Colon (tissue), 2 donors: ENCODE data around the gene CDH4.

Source experiments
- FAIRE-seq: peaks from 2 replicates; lab custom pipeline; 2012; peaks lifted over from hg19 to GRCh38; lab: Jason Lieb, UNC
- donor health status: control.
- donor health status: control.

Gene CDH4

GRCh38 chr20:61900011-61900944 lies 648.2 kb downstream of the CDH4 start:
- FAIRE-seq: no peak

- FAIRE-seq: no peak
These were observed 648.9 kb downstream of the CDH4 start for GRCh38 chr20:61900945-61901293.

DNA sequence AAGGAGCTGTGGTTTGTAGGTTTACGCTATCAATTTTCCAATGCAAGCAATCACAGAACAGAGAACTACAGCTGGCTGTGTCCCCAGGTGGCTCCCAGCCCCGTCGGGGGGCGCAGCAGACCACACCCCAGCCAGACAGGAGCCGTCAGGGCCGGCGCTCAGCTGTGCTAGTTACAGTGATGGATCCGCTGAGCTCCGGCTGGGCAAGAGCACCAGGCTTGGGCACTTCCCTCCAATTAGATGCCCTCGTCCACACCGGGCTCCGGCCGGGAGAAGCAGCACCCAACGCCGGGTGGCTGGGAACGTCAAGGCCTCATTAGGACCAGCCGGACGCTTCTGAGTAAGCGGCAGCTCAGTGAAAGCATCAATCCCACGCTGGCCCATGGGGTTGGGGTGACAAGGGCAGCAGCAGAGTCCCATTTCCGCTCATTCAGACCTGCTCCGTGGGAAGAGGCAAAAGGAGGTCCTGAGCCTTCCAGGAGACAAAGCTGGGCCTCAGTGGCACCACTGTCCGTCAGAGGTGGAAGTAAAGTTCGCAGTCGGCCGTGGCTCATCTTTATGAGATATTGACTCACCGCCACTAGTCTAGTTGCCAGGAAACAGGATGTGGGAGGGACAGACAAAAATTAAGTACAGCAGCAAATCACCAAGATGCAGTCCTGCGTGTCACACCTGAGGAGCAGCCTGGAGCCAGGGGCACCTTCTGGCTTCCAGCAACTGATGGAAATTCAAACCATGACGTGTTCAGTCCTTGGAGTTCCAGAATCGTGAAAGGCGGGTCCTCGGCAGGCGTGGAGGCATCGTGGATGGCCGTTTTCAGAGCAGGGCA lies 649.5 kb downstream of the CDH4 start:
- no peak for FAIRE-seq

DNA sequence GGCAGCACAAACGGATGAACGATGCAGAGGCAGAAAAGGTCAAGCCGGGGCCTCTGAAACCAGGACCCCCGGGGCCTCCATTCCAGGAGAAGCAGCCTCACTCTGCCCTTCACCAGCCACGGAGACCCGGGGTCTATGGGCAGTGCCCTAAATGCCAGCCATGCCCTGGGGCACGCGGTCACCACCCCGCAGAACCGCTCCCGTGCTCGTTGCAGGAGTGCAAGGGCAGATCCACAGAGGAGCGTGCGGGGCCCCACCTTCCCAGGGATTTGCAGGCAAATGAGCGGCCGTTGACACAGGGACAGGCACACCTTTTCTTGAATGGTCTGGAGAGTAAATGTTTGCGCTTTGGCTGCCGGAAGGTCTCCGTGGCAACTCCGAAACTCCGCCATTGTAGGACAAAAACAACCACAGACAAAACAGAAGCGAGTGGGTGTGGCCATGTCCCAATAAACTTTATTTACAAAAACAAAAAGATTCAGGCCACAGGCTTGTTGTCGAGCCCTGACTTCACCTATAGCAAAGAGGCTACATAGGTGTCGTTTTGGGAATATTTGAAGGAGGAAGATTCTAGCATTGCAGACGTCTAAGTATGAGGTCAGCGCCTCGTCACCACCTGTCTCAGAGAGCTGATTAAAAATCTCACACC lies 650.3 kb downstream of the CDH4 start:
- no peak for FAIRE-seq

DNA sequence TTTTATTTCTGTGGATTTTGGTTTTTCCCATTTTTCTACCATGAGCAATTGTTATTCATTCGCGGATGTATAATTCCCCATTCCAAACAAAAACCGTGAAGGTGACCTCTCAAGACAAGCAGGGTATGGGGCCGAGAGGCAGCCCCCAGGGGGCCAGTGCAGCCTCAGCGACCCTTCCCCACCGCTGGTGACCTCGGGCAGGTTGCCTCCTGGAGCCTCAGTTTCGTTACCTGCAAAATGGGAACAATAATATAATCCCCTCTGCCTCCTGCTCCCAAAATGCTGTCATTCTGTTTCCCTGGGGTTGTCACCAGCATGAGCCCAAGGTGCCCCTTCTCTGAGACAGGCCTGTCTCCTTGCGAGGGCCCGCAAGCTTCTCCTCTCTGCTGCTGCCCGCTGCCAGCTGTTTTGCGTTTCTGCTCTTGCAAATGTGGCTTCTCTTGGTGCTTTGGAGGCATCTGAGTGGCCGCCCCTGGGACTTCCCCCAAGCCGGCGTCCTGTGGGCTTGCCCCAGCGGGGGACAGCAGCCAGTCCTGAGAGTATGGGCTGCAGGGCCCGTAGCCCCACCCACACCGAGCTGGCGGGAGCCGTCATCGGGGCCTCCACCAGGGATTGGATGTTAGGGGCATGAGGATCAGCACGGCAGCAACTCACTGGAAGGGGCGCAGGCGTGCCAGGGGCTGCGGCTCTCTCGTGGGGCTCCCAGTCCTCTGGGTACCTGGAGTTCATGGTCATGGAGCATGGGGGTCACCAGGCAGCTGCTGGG lies 651.7 kb downstream of the CDH4 start:
- FAIRE-seq: no peak

DNA sequence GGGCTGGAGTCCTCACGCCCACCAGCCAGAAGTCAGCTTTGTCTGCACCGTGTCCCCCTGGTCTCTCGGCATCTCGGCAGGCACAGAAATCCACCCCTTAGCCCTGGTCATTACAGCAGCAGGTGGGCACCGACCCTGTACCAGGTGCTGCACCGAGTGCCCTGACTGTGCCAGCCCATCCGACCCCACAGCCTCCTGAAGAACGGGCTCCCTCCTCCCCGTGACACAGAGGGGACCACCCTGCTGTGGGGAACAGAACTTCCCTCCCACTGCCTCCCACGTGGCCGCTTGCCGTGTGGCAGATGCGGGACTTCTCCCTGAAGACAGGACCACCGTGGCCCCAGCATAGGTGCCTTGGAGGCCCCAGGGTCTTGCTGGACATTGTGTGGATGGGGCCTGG lies 652.4 kb downstream of the CDH4 start:
- no peak for FAIRE-seq

DNA sequence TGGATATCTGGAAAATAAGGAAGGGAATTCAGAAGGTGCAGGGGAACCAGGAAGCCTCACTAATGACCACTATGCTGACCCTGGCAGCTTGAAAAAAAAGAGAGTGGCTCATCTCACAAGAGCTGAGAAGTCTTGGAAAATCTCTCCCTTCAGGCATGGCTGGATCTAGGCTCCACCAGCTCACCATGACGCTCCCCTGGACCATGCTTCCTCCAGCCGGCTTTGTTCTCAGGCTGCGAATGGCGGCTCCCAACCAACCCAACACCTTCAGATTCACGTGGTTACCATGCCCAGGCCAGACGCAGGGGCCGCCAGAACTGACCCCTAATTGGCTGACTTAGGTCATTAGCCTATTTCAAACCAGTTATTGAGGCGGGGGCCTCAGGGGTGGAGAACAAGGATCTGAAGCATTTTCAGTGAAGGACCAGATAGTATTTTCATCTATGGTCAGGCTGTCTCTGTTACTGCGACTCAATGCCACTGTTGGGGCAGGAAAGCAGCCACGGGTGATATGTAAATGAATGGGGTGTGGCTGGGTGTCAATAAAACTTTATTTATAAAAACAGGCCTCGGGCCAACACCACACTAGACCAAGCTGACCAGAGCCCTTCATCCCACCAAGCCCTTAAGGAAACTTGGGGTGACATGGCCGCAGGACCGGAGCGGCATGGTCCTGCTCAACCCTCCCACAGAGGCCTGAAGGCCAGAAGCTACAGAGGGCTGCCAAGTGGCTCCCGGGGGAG lies 653.9 kb downstream of the CDH4 start:
- FAIRE-seq: no peak

DNA sequence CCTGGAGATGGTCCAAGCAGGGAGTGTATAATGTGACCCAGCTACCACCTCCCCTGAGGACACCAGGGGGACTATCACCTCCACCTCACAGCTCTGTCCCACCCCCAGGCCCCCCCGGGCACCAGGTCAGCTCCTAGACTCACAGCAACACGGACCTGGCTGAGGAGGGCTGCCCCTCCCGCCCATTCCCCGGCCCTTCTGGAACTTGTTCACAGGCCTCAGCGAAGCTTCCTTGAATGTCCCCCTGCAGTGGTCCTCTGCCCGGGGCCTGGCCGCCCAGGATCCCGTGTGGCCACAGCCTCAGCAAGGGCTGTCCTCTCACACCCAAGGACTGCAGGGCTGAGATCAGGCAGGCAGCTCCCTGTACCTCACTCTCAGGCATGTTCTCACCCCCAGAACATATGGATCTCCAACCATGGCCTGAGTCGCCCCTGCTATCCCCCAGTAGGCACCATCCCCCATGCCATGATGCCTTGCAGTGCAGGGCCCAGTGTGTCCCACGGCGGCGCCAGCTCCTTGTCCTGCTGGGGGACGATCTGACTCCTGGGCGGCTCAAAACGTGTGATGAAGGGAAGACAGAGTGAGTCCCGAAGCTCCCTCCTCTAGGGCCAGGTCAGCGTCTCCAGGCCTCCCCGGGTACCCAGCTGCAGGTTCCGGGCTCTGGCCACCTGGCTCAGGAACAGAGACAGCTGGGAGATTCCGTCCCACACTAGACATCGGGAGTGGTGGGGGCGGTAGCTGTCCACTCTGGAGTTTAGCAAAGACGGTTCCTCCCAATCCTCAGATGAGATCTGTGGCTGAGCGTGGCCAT lies 655.2 kb downstream of the CDH4 start:
- no peak for FAIRE-seq

GRCh38 chr20:61908057-61909026 lies 656.3 kb downstream of the CDH4 start:
- FAIRE-seq: no peak

- FAIRE-seq: no peak
These were observed 657.0 kb downstream of the CDH4 start for GRCh38 chr20:61909028-61909427.

DNA sequence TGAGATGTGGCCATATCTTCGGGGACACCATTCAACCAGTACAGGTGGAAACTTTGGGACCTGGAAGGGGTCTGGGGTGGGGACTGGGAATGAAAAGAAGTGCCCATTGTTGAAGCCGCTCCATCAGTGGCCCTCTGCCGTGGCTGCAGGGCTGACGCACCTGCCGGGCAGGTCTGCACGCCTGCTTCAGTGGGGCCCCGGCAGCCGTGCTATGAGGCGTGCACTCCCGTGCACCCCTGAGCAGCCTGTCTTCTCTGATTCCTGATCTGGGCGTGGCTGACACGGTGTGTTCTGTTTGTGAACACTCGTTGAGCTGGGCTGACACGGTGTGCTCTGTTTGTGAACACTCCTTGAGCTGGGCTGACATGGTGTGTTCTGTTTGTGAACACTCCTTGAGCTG lies 657.8 kb downstream of the CDH4 start:
- FAIRE-seq: no peak

- FAIRE-seq: no peak
These were observed 659.8 kb downstream of the CDH4 start for GRCh38 chr20:61911824-61912223.

DNA sequence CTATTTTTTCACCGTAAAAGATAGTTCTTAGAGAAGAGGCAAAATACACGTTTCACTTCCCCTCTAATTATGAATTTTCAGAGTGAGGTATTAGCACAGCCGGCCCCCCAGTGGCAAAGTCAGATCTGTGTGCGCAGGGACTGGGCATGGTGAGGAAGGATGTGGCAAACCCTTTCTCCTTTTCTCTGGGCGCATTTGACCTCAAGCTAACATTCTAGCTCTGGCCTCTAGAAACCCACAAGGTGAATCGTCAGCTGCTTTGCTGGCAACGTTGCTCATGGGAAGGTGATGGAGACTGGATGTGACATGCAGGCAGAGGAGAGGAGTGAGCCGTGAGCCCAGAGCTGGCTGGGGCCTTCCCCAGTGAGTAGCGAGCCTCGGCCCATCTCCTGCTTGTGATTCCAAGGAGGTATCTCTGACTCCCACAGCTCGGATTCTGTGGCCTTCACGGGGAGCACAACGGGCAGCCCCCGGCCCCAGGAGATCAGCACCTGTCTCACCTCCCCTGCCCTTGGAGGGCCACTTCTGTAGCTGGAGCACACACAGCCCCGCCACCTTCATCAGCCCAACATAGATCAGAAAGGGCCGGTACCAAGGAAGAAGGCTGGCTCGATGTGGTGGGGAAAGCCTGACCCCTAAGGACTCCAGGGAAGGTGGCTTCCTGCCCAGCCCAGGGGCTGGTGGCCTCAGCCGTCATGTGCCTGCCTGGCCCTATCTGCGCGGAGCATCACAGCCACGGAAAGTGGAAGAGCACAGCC lies 660.8 kb downstream of the CDH4 start:
- FAIRE-seq: no peak

DNA sequence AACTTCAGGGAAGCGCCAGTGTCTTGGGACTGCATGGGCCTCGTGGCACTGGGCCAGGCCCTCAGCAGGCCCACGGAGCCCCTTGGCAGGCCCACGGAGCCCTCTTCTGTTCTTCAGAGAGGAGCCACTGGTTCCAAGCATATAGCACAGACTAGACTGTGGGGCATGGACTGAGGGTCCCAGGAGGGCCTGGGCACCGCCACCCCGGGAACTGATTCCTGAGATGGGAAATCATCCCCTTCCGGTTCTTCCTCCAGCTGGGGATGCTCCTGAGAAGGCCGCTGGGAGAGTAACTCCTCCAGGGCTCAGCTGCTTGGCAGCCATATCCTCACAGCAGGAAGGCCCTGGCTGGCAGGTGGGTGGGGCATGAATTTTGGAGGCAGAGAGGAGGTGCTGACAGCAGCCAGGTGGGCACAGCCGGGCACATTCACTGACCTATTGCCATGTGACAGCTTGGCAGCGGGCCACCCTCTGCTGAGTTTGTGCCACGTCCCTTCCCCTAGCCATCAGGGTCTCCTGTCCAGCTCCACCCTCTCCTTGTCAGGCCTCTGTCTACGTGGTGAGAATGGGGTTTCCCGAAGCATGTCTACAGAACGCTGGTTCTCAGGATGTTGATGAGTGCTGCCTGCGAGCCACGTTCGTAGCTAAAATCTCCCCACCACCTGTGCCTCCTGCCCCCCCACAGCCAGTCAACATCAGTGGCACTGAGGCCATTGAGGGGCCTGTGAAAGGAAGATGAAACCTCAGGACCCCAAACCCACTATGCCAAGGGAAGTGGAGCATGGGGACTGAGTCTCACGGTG lies 661.6 kb downstream of the CDH4 start:
- no peak for FAIRE-seq

GRCh38 chr20:61915101-61915500 lies 663.0 kb downstream of the CDH4 start:
- no peak for FAIRE-seq

GRCh38 chr20:61916318-61916891 lies 664.3 kb downstream of the CDH4 start:
- no peak for FAIRE-seq

- no peak for FAIRE-seq
These were observed 665.5 kb downstream of the CDH4 start for GRCh38 chr20:61917474-61918145.
